ENCODE data around the gene LMTK2.

GRCh38 chr7:98167653-98168052 is 61.0 kb downstream of the LMTK2 start:
- no peak for TF ChIP-seq CTCF (IDR thresholded peaks at IDR 0.05; ENCODE audit: borderline replicate concordance, extremely low read depth, low read length, poor library complexity, severe bottlenecking)
- TF ChIP-seq EZH2 (IDR thresholded peaks at IDR 0.05; ENCODE audit: borderline replicate concordance, low read depth, low read length, severe bottlenecking) = no peak
